ENCODE results near the gene SSPN.

DNA sequence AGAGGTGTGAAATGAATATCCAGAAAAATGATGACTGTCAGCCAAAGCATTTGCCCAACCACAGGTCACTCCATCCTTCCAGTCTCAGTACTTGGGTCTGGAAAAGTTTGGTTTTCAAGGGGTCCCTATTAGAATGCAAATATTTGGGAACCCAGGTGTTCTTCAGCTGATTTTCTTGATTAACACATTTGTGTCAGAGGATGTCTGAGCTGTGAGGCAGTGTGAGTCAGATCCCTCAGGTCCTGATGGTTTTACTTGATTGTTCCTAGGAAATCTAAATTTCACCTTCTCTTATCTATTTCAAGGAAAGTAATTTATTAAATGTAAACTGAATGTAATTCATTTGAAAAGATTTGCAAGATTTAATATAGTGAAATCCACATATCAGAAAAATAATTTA lies 71.5 kb downstream of the SSPN start:
- no peak for TF ChIP-seq TAF1 (IDR thresholded peaks at IDR 0.05; ENCODE audit: borderline replicate concordance, low read depth, low read length)
- TF ChIP-seq POLR2A (IDR thresholded peaks at IDR 0.05; ENCODE audit: low read depth, low read length): no peak
- TF ChIP-seq POLR2AphosphoS5 (IDR thresholded peaks at IDR 0.05; ENCODE audit: low read depth, low read length): no peak

Measured in GM12892 (cell line).